NCI-H2029 treated with DMSO at 0.1 percent for 48 hours (cell line): ENCODE measurements around the gene FRS2.

Experiments
- DNase-seq: peaks from one replicate; lab custom pipeline; 2025; lab: John Stamatoyannopoulos, UW

FRS2 gene

GRCh38 chr12:69501154-69501895, 31.1 kb downstream of the FRS2 start:
- DNase-seq = no peak

GRCh38 chr12:69502345-69503081, 32.3 kb downstream of the FRS2 start:
- no peak for DNase-seq

- no peak for DNase-seq
These were observed 37.9 kb downstream of the FRS2 start for GRCh38 chr12:69508091-69508490.

- DNase-seq = no peak
These were observed 38.4 kb downstream of the FRS2 start for GRCh38 chr12:69508621-69509020.

- DNase-seq = no peak
These were observed 39.1 kb downstream of the FRS2 start for GRCh38 chr12:69509308-69509736.

GRCh38 chr12:69509904-69510827, 40.0 kb downstream of the FRS2 start:
- peak; percentile 48 for DNase-seq

GRCh38 chr12:69511016-69511415, 40.8 kb downstream of the FRS2 start:
- DNase-seq = no peak

GRCh38 chr12:69511469-69512267, 41.5 kb downstream of the FRS2 start:
- peak; percentile 62 for DNase-seq

- DNase-seq = no peak
These were observed 42.6 kb downstream of the FRS2 start for GRCh38 chr12:69512820-69513219.

- no peak for DNase-seq
These were observed 43.1 kb downstream of the FRS2 start for GRCh38 chr12:69513297-69513696.

- DNase-seq = no peak
These were observed 43.9 kb downstream of the FRS2 start for GRCh38 chr12:69514111-69514510.

- no peak for DNase-seq
These were observed 44.7 kb downstream of the FRS2 start for GRCh38 chr12:69514845-69515244.

GRCh38 chr12:69515394-69515930, 45.3 kb downstream of the FRS2 start:
- peak; percentile 39 for DNase-seq

- DNase-seq = no peak
These were observed 46.8 kb downstream of the FRS2 start for GRCh38 chr12:69516950-69517349.

- DNase-seq = no peak
These were observed 47.2 kb downstream of the FRS2 start for GRCh38 chr12:69517406-69517805.

GRCh38 chr12:69519871-69520270, 49.7 kb downstream of the FRS2 start:
- DNase-seq = no peak

- DNase-seq = no peak
These were observed 53.5 kb downstream of the FRS2 start for GRCh38 chr12:69523433-69524330.

GRCh38 chr12:69524331-69524630, 54.1 kb downstream of the FRS2 start:
- no peak for DNase-seq

- DNase-seq = no peak
These were observed 54.7 kb downstream of the FRS2 start for GRCh38 chr12:69524755-69525469.
